Activated CD4-positive, alpha-beta memory T cell treated with anti-CD3 and anti-CD28 coated beads, Interleukin-2, amount 10 ng/mL, durations not matched to agents 7 days and 5 days (primary cell): ENCODE results near the gene ITGAV. TPM values are rescaled to one million over a fixed set of nuclear protein-coding genes. Genes with fewer than 3 reads are reported as not detected.

Source experiments
- CTCF ChIA-PET: fragments of 350-600 bp; sonication (Branson Sonifier 250); formaldehyde crosslinking; loops from one replicate; lab custom pipeline; 2021; ENCODE audit warnings: antibody characterized with exemption, inconsistent platforms; lab: Charles Lee
- POLR2A ChIA-PET: fragments of 350-600 bp; sonication (Branson Sonifier 250); formaldehyde crosslinking; loops from one replicate; lab custom pipeline; 2021; ENCODE audit warnings: antibody characterized with exemption; lab: Charles Lee
- DNase-seq: peaks from one replicate; pipeline ENCODE4 v3.0.0-alpha.2; 2020
- H3K27ac Mint-ChIP-seq: one replicate; pipeline ENCODE4 v1.8.0; 2021; ENCODE audit warnings: mild to moderate bottlenecking, mixed read lengths
- H3K27me3 Mint-ChIP-seq: one replicate; pipeline ENCODE4 v1.8.0; 2021; ENCODE audit warnings: mixed read lengths
- H3K36me3 Mint-ChIP-seq: one replicate; pipeline ENCODE4 v1.8.0; 2021; ENCODE audit warnings: low read depth, mixed read lengths
- H3K4me1 Mint-ChIP-seq: one replicate; pipeline ENCODE4 v1.8.0; 2021; ENCODE audit warnings: mixed read lengths
- H3K4me3 Mint-ChIP-seq: one replicate; pipeline ENCODE4 v1.8.0; 2021; ENCODE audit warnings: mild to moderate bottlenecking, mixed read lengths
- H3K9me3 Mint-ChIP-seq: one replicate; pipeline ENCODE4 v1.8.0; 2021; ENCODE audit warnings: mixed read lengths
- total RNA-seq, 2 experiments: library from RNA; stranded (reverse); gene quantifications; one replicate each; pipeline ENCODE4 v1.2.3, GENCODE V29; 2021

Gene ITGAV
- total RNA-seq, 2 experiments from 2014 or later: 9.8 to 10.2 TPM

DNA sequence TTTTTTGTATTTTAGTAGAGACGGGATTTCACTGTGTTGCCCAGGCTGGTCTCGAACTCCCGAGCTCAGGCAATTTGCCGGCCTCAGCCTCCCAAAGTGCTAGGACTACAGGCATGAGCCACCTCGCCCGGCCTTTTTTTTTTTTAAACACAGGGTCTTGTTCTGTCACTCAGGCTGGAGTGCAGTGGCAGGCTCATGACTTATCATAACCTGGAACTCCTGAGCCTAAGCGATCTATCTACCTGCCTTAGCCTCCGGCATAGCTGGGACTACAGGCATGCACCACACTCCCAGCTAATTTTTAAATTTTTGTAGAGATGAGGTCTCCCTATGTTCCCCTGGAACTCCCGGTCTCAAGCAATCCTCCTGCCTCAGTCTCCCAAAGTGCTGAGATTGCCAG is 1.4 kb upstream of the ITGAV start:
- H3K27me3 Mint-ChIP-seq: no peaks in the 10 kb centered on the region
- H3K9me3 Mint-ChIP-seq: no peaks in the 10 kb centered on the region
- ChIA-PET POLR2A (interaction anchor here (1.2 kb wide), 1 partner anchor 26 kb away, joined by 3 read pairs; no protein-coding TSS in a partner anchor), CTCF (interaction anchor here (1.4 kb wide), 1 partner anchor 53 kb away, joined by 8 read pairs; no protein-coding TSS in a partner anchor)
- no peak overlapping the region for H3K4me3 Mint-ChIP-seq
- no peak for DNase-seq
- H3K36me3 Mint-ChIP-seq: peaks cover 2% of the 10 kb centered on the region
- peaks cover 26% of the 10 kb centered on the region for H3K4me1 Mint-ChIP-seq
- no peak overlapping the region for H3K27ac Mint-ChIP-seq

DNA sequence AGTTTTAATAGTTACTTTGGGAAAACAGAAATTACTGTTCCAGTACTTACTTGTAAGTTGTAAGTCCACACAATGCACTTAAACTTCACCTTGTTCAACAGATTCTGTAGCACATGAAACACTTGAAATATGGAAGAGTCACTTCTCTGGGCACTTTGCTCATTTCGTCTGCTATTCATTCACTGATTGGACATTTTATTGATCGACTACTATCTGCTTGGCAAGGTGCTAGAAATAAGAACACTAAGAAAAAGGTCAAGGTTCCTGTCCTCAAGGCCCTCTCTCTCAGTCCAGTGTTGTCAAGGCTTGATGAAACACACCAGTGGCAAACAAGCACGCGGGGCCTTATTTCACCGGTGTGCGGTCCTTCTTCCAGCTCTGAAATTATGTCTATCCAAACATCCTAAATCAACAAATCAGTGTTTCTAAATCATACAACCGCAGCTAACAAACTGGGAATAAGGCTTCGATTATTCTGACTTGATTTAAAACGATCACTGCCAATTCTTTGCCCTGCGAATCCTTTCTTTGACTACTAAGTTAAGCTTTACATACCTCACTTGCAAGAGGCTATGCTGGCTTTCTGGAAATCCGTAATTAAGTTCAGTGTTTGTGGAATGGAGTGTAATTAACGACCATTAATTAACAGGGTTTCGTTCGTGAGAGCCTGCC is 780 bp upstream of the ITGAV start:
- POLR2A ChIA-PET: interaction anchor here (0.7 to 2.1 kb wide), 11 partner anchors 13 to 103 kb away, joined by 3 to 27 read pairs (median 3); partner anchors contain the start of gene ZC3H15
- Mint-ChIP-seq H3K9me3 (no peaks in the 10 kb centered on the region), H3K27ac (peak overlapping the region; percentile 60)

DNA sequence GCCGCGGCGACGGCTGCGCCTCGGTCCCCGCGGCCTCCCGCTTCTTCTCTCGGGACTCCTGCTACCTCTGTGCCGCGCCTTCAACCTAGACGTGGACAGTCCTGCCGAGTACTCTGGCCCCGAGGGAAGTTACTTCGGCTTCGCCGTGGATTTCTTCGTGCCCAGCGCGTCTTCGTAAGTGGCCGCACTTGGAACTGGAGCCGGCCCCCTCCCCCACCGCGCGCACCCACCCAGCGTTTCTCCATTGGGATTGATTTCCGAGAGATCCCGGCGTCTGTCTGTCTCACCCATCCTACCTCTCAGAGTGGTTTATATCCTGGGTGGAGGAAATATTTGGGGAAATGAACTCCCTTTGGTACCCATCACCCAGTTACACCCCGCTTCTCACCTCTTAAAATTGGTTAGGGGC is 498 bp downstream of the ITGAV start:
- Mint-ChIP-seq H3K9me3 (no peaks in the 10 kb centered on the region), H3K4me3 (peak overlapping the region; percentile 83), H3K27me3 (no peaks in the 10 kb centered on the region), H3K36me3 (peaks cover 2% of the 10 kb centered on the region), H3K4me1 (peaks cover 32% of the 10 kb centered on the region), H3K27ac (peak overlapping the region; percentile 48)
- CTCF ChIA-PET: interaction anchor here (1.0 to 1.8 kb wide), 6 partner anchors 12 to 110 kb away, joined by 3 to 10 read pairs (median 4); partner anchors contain the start of gene ZC3H15
- POLR2A ChIA-PET: interaction anchor here (0.6 to 2.1 kb wide), 9 partner anchors 14 to 110 kb away, joined by 3 to 27 read pairs (median 4); partner anchors contain the start of gene ZC3H15
- no peak for DNase-seq

More for the DNA sequence above, 780 bp upstream of the ITGAV start:
- H3K27me3 Mint-ChIP-seq: no peaks in the 10 kb centered on the region
- CTCF ChIA-PET: interaction anchor here (0.8 to 1.8 kb wide), 8 partner anchors 9 to 109 kb away, joined by 3 to 10 read pairs (median 4); partner anchors contain the start of gene ZC3H15
- peaks cover 29% of the 10 kb centered on the region for H3K4me1 Mint-ChIP-seq
- H3K4me3 Mint-ChIP-seq: peak overlapping the region; percentile 83
- H3K36me3 Mint-ChIP-seq: peaks cover 2% of the 10 kb centered on the region
- DNase-seq: no peak

DNA sequence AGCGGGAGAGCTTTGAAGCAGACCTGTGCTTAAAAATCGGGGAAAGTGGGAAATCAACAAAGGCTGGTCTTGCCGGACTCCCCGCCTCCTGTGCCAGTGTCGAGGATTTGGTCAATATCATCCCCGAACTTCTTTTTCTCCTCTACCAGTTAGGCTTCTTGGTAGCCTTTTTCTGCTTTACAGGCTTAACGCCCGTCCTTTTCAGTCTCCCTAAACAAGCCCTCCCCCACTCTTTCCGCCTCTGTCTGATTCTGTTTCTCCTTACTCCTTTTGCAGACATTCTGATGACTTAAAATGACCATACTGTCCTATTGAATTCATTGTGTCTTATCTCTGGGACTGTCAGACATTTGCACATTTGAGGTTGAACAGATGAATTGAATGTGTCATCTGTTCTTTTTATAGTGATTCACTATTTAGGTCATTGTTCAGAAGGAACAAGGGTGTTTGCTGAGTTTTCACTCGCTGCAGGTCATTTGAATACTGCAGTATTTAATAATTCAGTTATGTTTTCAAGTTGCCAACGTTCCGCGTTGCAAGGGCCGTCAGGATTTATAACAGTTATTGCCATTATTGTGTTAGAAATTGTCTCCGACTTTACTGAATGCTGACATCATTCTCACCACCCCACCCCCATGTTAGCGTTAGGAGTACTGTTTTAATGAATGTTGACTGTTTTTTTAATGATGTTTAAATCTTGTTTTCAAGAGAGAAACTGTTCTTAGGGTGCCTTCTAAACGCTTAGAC is 1.1 kb downstream of the ITGAV start:
- ChIA-PET CTCF (interaction anchor here (0.5 kb wide), 1 partner anchor 105 kb away, joined by 3 read pairs; no protein-coding TSS in a partner anchor), POLR2A (interaction anchor here (1.6 to 2.1 kb wide), 2 partner anchors 37 to 105 kb away, joined by 4 to 27 read pairs; partner anchors contain the start of gene ZC3H15)
- Mint-ChIP-seq H3K27ac (peak overlapping the region; percentile 48), H3K4me3 (peak overlapping the region; percentile 83), H3K4me1 (peaks cover 32% of the 10 kb centered on the region), H3K27me3 (no peaks in the 10 kb centered on the region), H3K36me3 (peaks cover 2% of the 10 kb centered on the region), H3K9me3 (no peaks in the 10 kb centered on the region)
- DNase-seq: peak; percentile 17

DNA sequence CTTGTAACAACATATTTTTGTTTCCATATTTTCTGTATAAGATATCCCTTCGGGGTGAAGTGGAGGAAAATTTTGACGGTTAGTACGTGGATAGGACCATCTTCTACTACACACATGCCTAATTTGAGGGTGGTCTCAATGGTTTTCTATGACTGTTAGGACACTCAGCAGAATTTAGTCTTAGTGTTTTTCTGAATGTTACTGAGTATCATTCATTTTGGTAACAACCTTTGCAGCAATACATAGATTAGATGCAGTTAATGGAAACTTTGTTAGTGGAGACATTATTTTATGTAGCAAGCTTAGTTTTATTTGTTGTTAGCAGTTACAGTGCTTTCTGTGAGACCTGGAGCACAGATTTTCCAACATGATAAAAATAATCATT is 1.6 kb downstream of the ITGAV start:
- peaks cover 32% of the 10 kb centered on the region for H3K4me1 Mint-ChIP-seq
- no peak overlapping the region for H3K27ac Mint-ChIP-seq
- H3K27me3 Mint-ChIP-seq: no peaks in the 10 kb centered on the region
- POLR2A ChIA-PET: no interaction called here
- peaks cover 2% of the 10 kb centered on the region for H3K36me3 Mint-ChIP-seq
- CTCF ChIA-PET: interaction anchor here (0.5 kb wide), 1 partner anchor 105 kb away, joined by 3 read pairs; no protein-coding TSS in a partner anchor
- peak overlapping the region; percentile 83 for H3K4me3 Mint-ChIP-seq
- no peak for DNase-seq
- H3K9me3 Mint-ChIP-seq: no peaks in the 10 kb centered on the region

DNA sequence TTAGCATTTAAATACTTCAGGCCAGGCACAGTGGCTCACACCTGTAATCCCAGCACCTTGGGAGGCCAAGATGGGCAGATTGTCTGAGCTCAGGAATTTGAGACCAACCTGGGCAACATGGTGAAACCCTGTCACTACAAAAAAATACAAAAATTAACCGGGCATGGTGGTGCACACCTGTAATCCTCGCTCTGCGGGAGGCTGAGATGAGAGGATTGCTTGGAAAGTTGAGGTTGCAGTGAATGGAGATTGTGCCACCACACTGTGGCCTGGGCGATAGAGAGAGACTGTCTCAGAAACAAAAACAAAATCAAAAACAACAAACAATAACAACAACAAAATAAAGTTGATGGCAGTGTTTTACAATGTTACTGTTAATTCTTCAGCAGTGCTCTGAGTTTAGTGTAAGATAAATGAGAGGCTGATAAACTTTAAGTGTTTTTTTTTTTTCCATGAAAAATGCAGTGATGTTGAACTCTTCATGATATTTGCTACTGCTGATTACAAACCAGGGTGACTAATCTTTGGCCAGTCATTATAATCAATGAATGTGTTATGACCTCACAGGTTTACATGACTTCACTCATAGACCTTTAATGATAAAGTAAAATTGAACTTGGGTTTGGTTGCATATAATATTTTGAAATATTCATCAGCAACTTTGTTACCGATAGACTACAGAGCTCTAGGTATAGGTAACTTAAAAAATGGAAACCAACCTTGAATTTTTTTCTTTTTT is 2.5 kb downstream of the ITGAV start:
- H3K4me3 Mint-ChIP-seq: no peak overlapping the region
- POLR2A ChIA-PET: no interaction called here
- peaks cover 5% of the 10 kb centered on the region for H3K36me3 Mint-ChIP-seq
- no peaks in the 10 kb centered on the region for H3K9me3 Mint-ChIP-seq
- no peaks in the 10 kb centered on the region for H3K27me3 Mint-ChIP-seq
- peaks cover 32% of the 10 kb centered on the region for H3K4me1 Mint-ChIP-seq
- CTCF ChIA-PET: no interaction called here
- H3K27ac Mint-ChIP-seq: no peak overlapping the region
- no peak for DNase-seq

DNA sequence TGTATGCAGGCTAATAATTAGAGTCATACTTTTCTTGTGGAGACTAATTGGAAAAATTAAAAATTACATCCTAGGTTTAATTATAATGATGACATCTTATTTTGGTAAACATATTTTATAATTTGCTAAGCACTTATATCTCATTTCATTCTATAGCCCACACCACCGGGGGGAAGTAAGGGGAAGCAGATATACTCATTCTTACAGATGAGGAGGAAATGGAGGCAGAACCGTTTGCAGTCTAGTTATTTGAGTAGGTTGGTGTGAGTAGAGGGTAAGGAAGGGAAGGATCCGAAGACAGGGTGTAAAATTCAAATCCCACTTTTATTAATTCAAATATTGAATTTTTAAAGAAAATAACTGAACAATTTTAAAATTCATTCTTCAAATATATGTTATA is 3.7 kb downstream of the ITGAV start:
- CTCF ChIA-PET: interaction anchor here (0.8 kb wide), 1 partner anchor 49 kb away, joined by 3 read pairs; no protein-coding TSS in a partner anchor

DNA sequence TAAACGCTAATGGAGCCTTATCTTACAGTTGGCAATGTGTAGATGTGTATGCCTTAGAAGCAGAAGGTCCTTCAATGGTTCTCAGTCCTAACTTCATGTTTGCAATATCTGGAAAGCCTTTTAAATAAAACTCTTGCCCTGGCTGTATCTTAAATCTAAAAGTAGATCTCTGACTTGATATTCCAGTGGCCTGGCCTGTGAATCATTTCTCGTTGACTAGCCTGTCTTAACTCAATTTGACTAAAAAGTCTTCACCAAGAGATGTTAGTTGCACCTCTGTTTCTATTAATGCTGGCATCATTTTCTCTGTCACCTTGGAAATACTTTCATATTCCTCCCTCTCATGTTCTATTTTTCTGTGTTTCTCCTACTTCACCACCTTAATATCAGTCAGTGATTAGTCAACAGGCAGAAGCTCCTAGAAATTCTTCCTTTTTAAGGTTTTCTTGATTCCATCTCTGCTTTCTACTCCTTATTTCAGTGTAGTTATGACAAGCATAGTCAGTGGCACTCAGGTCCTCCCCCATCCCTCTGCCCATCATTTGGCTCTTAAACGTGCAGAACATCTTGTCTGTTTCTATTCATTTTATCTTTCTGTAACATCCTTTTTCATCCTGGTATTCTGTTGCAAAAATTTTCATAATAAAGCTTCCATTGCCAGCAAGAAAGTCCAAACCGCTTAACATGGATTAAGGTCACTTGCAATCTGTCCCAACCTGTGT is 4.3 kb downstream of the ITGAV start:
- ChIA-PET CTCF (interaction anchor here (0.8 kb wide), 1 partner anchor 49 kb away, joined by 5 read pairs; no protein-coding TSS in a partner anchor), POLR2A (no interaction called here)
- Mint-ChIP-seq H3K9me3 (no peaks in the 10 kb centered on the region), H3K36me3 (peaks cover 5% of the 10 kb centered on the region), H3K27me3 (no peaks in the 10 kb centered on the region), H3K27ac (no peak overlapping the region), H3K4me3 (no peak overlapping the region), H3K4me1 (peaks cover 28% of the 10 kb centered on the region)
- no peak for DNase-seq

More for the DNA sequence above, 3.7 kb downstream of the ITGAV start:
- POLR2A ChIA-PET: no interaction called here
- H3K27ac Mint-ChIP-seq: no peak overlapping the region
- DNase-seq: no peak
- H3K4me1 Mint-ChIP-seq: peaks cover 32% of the 10 kb centered on the region
- no peak overlapping the region for H3K4me3 Mint-ChIP-seq
- H3K36me3 Mint-ChIP-seq: peaks cover 5% of the 10 kb centered on the region
- no peaks in the 10 kb centered on the region for H3K9me3 Mint-ChIP-seq
- H3K27me3 Mint-ChIP-seq: no peaks in the 10 kb centered on the region

DNA sequence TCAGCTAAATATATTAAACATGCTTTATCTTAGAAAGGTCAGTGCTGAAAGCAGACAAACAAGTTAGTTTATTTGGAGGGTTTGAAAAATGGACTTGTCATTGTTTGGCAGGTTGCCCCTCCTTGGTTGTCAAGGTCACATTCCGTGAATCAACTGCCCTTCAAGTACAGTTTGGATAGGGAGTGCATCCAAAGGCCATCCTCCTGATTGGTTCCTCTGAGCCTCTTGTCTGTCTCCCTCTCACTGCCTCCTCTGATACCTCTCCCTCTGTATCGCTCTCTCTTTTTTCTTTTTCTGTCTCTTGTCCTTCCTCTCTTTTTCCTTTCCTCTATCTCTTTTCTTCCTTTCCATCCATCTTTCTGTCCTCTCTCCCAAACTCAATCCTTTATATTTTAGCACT is 5.4 kb downstream of the ITGAV start:
- H3K27me3 Mint-ChIP-seq: no peaks in the 10 kb centered on the region
- DNase-seq: no peak
- H3K4me3 Mint-ChIP-seq: no peak overlapping the region
- H3K36me3 Mint-ChIP-seq: peaks cover 5% of the 10 kb centered on the region
- ChIA-PET CTCF (no interaction called here), POLR2A (no interaction called here)
- H3K4me1 Mint-ChIP-seq: peaks cover 25% of the 10 kb centered on the region
- no peak overlapping the region for H3K27ac Mint-ChIP-seq
- H3K9me3 Mint-ChIP-seq: no peaks in the 10 kb centered on the region

DNA sequence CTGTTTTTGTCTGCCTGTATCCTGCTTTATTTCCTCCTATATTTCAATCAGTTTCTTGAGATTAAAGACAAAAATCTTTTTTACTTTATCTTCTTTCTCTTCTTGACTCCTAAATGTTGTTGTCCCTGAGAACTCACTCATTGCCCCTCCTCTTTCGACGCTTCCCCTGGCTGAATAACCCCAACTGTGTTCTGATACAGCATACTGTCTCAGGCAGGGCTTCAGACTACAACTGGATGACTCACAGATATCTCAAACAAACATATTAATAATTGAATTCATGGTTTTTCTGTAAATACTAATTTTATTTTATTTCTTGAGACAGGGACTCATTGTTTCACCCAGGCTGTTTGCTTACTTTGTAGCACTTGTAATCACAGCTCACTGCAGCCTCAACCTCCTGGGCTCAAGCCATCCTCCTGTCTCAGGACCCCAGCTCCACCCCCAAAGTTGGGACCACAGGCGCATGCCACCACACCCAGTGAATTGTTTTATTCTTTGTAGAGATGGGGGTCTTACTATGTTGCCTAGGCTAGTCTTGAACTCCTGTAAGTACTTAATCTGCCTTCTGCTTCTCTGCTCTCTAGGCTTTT is 9.4 kb downstream of the ITGAV start:
- H3K9me3 Mint-ChIP-seq: no peaks in the 10 kb centered on the region
- ChIA-PET CTCF (no interaction called here), POLR2A (no interaction called here)
- H3K27me3 Mint-ChIP-seq: no peaks in the 10 kb centered on the region
- H3K27ac Mint-ChIP-seq: no peak overlapping the region
- H3K4me3 Mint-ChIP-seq: no peak overlapping the region
- peaks cover 8% of the 10 kb centered on the region for H3K36me3 Mint-ChIP-seq
- no peak for DNase-seq
- peaks cover 4% of the 10 kb centered on the region for H3K4me1 Mint-ChIP-seq

DNA sequence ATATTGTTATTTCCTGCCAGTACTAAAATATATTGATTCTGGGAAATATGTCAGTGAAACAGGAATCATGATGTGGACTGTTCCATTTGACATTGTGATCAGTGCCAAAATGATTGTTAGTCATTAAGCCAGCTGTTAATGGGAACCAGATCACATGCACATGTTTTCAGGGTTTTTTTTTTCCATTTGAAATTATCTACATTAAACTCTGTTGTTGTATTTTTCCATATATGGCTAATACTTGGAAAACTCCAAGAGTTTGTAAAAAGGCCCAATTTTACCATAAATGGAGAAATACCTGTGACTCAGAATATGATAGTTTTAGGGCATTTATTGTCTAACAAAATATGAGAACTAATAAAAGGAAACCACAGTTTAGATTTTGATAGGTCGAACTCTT is 13.4 kb downstream of the ITGAV start:
- H3K27me3 Mint-ChIP-seq: no peaks in the 10 kb centered on the region
- DNase-seq: no peak
- H3K4me1 Mint-ChIP-seq: peaks cover 2% of the 10 kb centered on the region
- ChIA-PET POLR2A (no interaction called here), CTCF (interaction anchor here (1.3 kb wide), 1 partner anchor 11 kb away, joined by 4 read pairs; no protein-coding TSS in a partner anchor)
- H3K36me3 Mint-ChIP-seq: peaks cover 18% of the 10 kb centered on the region
- H3K27ac Mint-ChIP-seq: no peak overlapping the region
- H3K9me3 Mint-ChIP-seq: no peaks in the 10 kb centered on the region
- no peak overlapping the region for H3K4me3 Mint-ChIP-seq
